DOHH2 (cell line): ENCODE results near the gene ACAA1.

ENCODE experiments used
- H3F3A ChIP-seq: fragments of 200-600 bp; sonication (generic), shearing (Covaris generic); 2 replicates; pipeline ENCODE4 v1.6.0; 2016; ENCODE audit warnings: antibody characterized with exemption, mild to moderate bottlenecking; ENCODE audit not compliant: control insufficient read depth, insufficient read depth
- H3K27ac ChIP-seq: fragments of 200-600 bp; sonication (generic); 2 replicates; pipeline ENCODE4 v1.5.1; 2014; ENCODE audit warnings: low read depth, mild to moderate bottlenecking, low read length, moderate library complexity
- H3K27me3 ChIP-seq: fragments of 200-600 bp; sonication (generic); 2 replicates; pipeline ENCODE4 v1.6.1; 2014; ENCODE audit warnings: mild to moderate bottlenecking, low read length, mixed read lengths; ENCODE audit not compliant: control insufficient read depth
- H3K36me3 ChIP-seq: fragments of 200-600 bp; sonication (generic); 2 replicates; pipeline ENCODE4 v1.6.1; 2014; ENCODE audit warnings: mild to moderate bottlenecking, low read length, moderate library complexity, mixed read lengths; ENCODE audit not compliant: control insufficient read depth
- H3K4me1 ChIP-seq: fragments of 200-600 bp; sonication (generic); 2 replicates; pipeline ENCODE4 v1.6.1; 2014; ENCODE audit warnings: mild to moderate bottlenecking, low read length, mixed read lengths; ENCODE audit not compliant: control insufficient read depth
- H3K4me2 ChIP-seq: fragments of 200-600 bp; sonication (generic); 2 replicates; pipeline ENCODE4 v1.6.0; 2014; ENCODE audit warnings: mild to moderate bottlenecking, low read length, moderate library complexity
- H3K4me3 ChIP-seq: fragments of 200-600 bp; sonication (generic); 2 replicates; pipeline ENCODE4 v1.5.1; 2014; ENCODE audit warnings: mild to moderate bottlenecking, low read length, mixed read lengths
- H3K79me2 ChIP-seq: fragments of 200-600 bp; sonication (generic); 2 replicates; pipeline ENCODE4 v1.6.1; 2014; ENCODE audit warnings: mild to moderate bottlenecking, low read length, mixed read lengths; ENCODE audit not compliant: control insufficient read depth
- H3K9me2 ChIP-seq: fragments of 200-600 bp; sonication (generic); replicated peaks from 2 replicates; pipeline ENCODE4 v1.6.1; 2014; ENCODE audit warnings: mild to moderate bottlenecking, low read length, mixed read lengths; ENCODE audit not compliant: control insufficient read depth
- H3K9me3 ChIP-seq: fragments of 200-600 bp; sonication (generic); 2 replicates; pipeline ENCODE4 v1.6.1; 2014; ENCODE audit warnings: antibody characterized with exemption, low read length, mixed read lengths; ENCODE audit not compliant: control insufficient read depth, insufficient read depth
- H4K20me1 ChIP-seq: fragments of 200-600 bp; sonication (generic); 2 replicates; pipeline ENCODE4 v1.6.0; 2014; ENCODE audit warnings: low read depth, mild to moderate bottlenecking, antibody characterized with exemption, low read length, moderate library complexity; ENCODE audit not compliant: control insufficient read depth, insufficient read depth
- EZH2phosphoT487 ChIP-seq: fragments of 200-600 bp; sonication (generic); IDR thresholded peaks from 2 replicates; pipeline ENCODE4 v1.6.1; 2017; ENCODE audit warnings: borderline replicate concordance, mild to moderate bottlenecking, antibody characterized with exemption, low read length, moderate library complexity, mixed read lengths
- TF ChIP-seq, protein P1 (sequence below): fragments of 200-600 bp; sonication (generic); IDR thresholded peaks from one replicate; pipeline ENCODE4 v1.5.1; 2014; ENCODE audit warnings: antibody characterized with exemption, mild to moderate bottlenecking, low read depth, low read length; ENCODE audit not compliant: poor library complexity, severe bottlenecking

ACAA1 gene

DNA sequence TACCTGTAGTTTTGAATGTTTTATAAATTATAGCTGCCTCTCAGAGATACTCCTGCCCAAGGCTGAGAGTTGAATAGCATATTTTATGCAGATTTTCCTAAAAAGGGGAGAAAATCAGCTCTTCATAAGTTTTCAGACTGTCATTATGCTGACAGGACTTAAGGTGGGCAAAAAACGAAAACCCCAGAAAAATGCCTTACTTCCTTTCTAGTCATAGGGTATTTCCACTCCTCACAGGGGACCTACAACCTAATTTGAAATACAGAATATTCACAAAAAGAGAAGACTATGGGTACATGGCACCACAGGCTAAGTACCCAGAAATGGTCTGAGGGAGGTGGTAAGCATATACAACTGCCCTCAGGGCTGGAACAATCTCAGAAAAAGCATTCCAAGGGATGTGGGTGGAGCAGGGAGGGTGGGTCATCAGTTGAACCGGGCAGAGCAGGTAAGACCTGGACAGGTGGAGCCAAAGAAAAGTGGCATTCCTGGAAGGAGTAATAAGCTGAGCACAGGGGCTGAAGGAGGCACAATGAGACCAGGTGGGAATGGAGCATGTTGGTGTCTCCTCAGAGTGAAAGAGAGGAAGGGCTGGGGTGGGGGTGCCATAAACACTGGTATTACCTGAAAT is 17.8 kb upstream of the ACAA1 start:
- H3K4me1 ChIP-seq = peaks cover 17% of the 10 kb centered on the region
- H3K9me2 ChIP-seq = no peaks in the 10 kb centered on the region
- TF ChIP-seq EZH2phosphoT487 = no peak
- TF ChIP-seq, protein P1, sequence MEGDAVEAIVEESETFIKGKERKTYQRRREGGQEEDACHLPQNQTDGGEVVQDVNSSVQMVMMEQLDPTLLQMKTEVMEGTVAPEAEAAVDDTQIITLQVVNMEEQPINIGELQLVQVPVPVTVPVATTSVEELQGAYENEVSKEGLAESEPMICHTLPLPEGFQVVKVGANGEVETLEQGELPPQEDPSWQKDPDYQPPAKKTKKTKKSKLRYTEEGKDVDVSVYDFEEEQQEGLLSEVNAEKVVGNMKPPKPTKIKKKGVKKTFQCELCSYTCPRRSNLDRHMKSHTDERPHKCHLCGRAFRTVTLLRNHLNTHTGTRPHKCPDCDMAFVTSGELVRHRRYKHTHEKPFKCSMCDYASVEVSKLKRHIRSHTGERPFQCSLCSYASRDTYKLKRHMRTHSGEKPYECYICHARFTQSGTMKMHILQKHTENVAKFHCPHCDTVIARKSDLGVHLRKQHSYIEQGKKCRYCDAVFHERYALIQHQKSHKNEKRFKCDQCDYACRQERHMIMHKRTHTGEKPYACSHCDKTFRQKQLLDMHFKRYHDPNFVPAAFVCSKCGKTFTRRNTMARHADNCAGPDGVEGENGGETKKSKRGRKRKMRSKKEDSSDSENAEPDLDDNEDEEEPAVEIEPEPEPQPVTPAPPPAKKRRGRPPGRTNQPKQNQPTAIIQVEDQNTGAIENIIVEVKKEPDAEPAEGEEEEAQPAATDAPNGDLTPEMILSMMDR = no peak
- no peaks in the 10 kb centered on the region for H3K79me2 ChIP-seq
- H3K27me3 ChIP-seq = 0 out of 2 replicates have a peak, but pooled peaks cover 2% of the 10 kb centered on the region
- no peaks in the 10 kb centered on the region for H3K36me3 ChIP-seq
- no peak overlapping the region for H3K4me2 ChIP-seq
- no peak overlapping the region for H3K27ac ChIP-seq
- H3F3A ChIP-seq = 0 out of 2 replicates have a peak, but pooled peaks cover 3% of the 10 kb centered on the region
- H3K4me3 ChIP-seq = no peak overlapping the region
- H3K9me3 ChIP-seq = no peaks in the 10 kb centered on the region
- no peaks in the 10 kb centered on the region for H4K20me1 ChIP-seq

DNA sequence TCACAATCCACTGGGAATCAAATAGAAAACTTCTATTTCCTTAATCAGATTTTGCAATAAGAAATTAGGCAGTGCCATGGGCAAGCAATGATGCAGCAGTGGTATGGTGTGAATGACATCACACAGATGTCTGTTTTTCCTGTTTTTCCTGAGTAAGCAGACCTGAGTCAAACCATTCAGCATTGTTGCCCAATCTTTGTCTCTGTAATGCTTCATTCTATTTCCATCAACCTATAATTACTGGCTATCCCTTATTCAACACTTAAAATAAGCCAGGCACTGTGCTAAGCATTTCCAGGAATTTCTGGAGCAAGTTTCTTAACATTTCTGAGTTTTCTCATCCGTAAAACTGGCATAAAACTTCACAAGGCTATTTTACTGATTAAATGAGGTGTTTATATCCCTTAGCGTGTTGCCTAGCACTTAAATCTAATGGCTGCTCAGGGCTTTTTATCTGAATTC is 17.1 kb upstream of the ACAA1 start:
- no peaks in the 10 kb centered on the region for H3K9me2 ChIP-seq
- H3K79me2 ChIP-seq = no peaks in the 10 kb centered on the region
- no peak overlapping the region for H3K27ac ChIP-seq
- H3F3A ChIP-seq = peaks cover 8% of the 10 kb centered on the region; the same call in 1 of the 2 replicates
- no peaks in the 10 kb centered on the region for H3K36me3 ChIP-seq
- peaks cover 24% of the 10 kb centered on the region for H3K4me1 ChIP-seq
- H3K27me3 ChIP-seq = 0 out of 2 replicates have a peak, but pooled peaks cover 2% of the 10 kb centered on the region
- no peak overlapping the region for H3K4me3 ChIP-seq
- TF ChIP-seq, protein P1 = no peak
- no peak for TF ChIP-seq EZH2phosphoT487
- H3K9me3 ChIP-seq = no peaks in the 10 kb centered on the region
- H4K20me1 ChIP-seq = no peaks in the 10 kb centered on the region
- no peak overlapping the region for H3K4me2 ChIP-seq

DNA sequence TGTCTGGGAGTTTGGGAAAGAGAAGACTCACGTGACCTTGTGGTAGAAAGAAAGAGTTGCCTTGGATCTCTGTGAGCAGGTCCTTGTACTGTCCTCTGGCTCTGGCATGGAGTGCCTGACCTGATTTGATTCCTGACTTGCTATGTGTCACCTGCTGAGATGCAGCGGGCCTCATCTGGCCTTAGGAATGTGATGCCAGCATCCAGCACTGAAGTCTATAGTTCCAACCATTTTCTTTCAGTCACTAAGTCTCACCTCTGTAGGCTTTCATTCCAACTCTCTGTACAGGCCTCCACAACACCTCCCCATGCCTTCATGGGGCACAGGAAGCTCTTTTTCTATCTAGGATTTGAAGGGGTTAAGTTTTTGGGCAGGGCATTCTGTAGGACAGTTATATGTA is 16.3 kb upstream of the ACAA1 start:
- Histone ChIP-seq H3K4me2 (no peak overlapping the region), H3K4me3 (no peak overlapping the region), H4K20me1 (no peaks in the 10 kb centered on the region), H3K9me2 (no peaks in the 10 kb centered on the region), H3K27ac (no peak overlapping the region), H3K27me3 (0 out of 2 replicates have a peak, but pooled peaks cover 2% of the 10 kb centered on the region), H3K4me1 (peaks cover 31% of the 10 kb centered on the region), H3K36me3 (no peaks in the 10 kb centered on the region), H3K79me2 (no peaks in the 10 kb centered on the region), H3F3A (peaks cover 9% of the 10 kb centered on the region; the same call in 1 of the 2 replicates), H3K9me3 (no peaks in the 10 kb centered on the region)
- TF ChIP-seq, protein P1 = no peak
- TF ChIP-seq EZH2phosphoT487 = no peak
